Measurements from ENCODE around the gene HDC. TPM values are rescaled to one million over a fixed set of nuclear protein-coding genes. Genes with fewer than 3 reads are reported as not detected.

Gene HDC
- total RNA-seq, 1 donor, result not detected

- H3K79me2 ChIP-seq (ENCODE audit: insufficient read depth, low read length), result no peaks in the 10 kb centered on the region
- no peaks in the 10 kb centered on the region for H3K9me3 ChIP-seq (ENCODE audit: low read depth, low read length)
These were observed 22.0 kb upstream of the HDC start for GRCh38 chr15:50287324-50288116.

GRCh38 chr15:50281427-50281826, 15.9 kb upstream of the HDC start:
- Histone ChIP-seq H3K79me2 (ENCODE audit: insufficient read depth, low read length) (no peaks in the 10 kb centered on the region), H3K4me3 (ENCODE audit: insufficient read depth, low read length) (no peak overlapping the region), H3K36me3 (ENCODE audit: insufficient read depth, low read length) (peaks cover 4% of the 10 kb centered on the region), H4K20me1 (ENCODE audit: insufficient read depth, low read length) (no peaks in the 10 kb centered on the region), H3K9me3 (ENCODE audit: low read depth, low read length) (no peaks in the 10 kb centered on the region), H3K4me2 (ENCODE audit: insufficient read depth, low read length) (no peak overlapping the region), H2AFZ (ENCODE audit: low read length) (no peak overlapping the region), H3K27ac (ENCODE audit: low read depth, low read length) (no peak overlapping the region), H3K27me3 (ENCODE audit: insufficient read depth, low read length) (no peaks in the 10 kb centered on the region), H3K4me1 (ENCODE audit: insufficient read depth, low read length) (no peaks in the 10 kb centered on the region)
- DNase-seq (ENCODE audit: insufficient read length, low spot score, missing footprints), result no peak
- no peak for TF ChIP-seq CTCF (IDR thresholded peaks at IDR 0.05; ENCODE audit: extremely low read depth, low read depth, low read length)

More at GRCh38 chr15:50287324-50288116, 22.0 kb upstream of the HDC start:
- Histone ChIP-seq H3K36me3 (ENCODE audit: insufficient read depth, low read length) (peaks cover 15% of the 10 kb centered on the region), H3K27me3 (ENCODE audit: insufficient read depth, low read length) (no peaks in the 10 kb centered on the region), H4K20me1 (ENCODE audit: insufficient read depth, low read length) (no peaks in the 10 kb centered on the region), H2AFZ (ENCODE audit: low read length) (no peak overlapping the region), H3K4me1 (ENCODE audit: insufficient read depth, low read length) (no peaks in the 10 kb centered on the region), H3K4me2 (ENCODE audit: insufficient read depth, low read length) (no peak overlapping the region), H3K4me3 (ENCODE audit: insufficient read depth, low read length) (no peak overlapping the region), H3K27ac (ENCODE audit: low read depth, low read length) (no peak overlapping the region)
- DNase-seq (ENCODE audit: insufficient read length, low spot score, missing footprints), result no peak
- TF ChIP-seq CTCF (IDR thresholded peaks at IDR 0.05; ENCODE audit: extremely low read depth, low read depth, low read length), result no peak

- H3K4me2 ChIP-seq (ENCODE audit: insufficient read depth, low read length), result no peak overlapping the region
These were observed 14.7 kb upstream of the HDC start for GRCh38 chr15:50280271-50280670.

More at GRCh38 chr15:50280271-50280670, 14.7 kb upstream of the HDC start:
- DNase-seq (ENCODE audit: insufficient read length, low spot score, missing footprints), result no peak
- Histone ChIP-seq H2AFZ (ENCODE audit: low read length) (no peak overlapping the region), H3K9me3 (ENCODE audit: low read depth, low read length) (no peaks in the 10 kb centered on the region), H4K20me1 (ENCODE audit: insufficient read depth, low read length) (no peaks in the 10 kb centered on the region), H3K27ac (ENCODE audit: low read depth, low read length) (no peak overlapping the region), H3K27me3 (ENCODE audit: insufficient read depth, low read length) (no peaks in the 10 kb centered on the region), H3K36me3 (ENCODE audit: insufficient read depth, low read length) (no peaks in the 10 kb centered on the region), H3K4me1 (ENCODE audit: insufficient read depth, low read length) (no peaks in the 10 kb centered on the region), H3K79me2 (ENCODE audit: insufficient read depth, low read length) (no peaks in the 10 kb centered on the region), H3K4me3 (ENCODE audit: insufficient read depth, low read length) (no peak overlapping the region)
- no peak for TF ChIP-seq CTCF (IDR thresholded peaks at IDR 0.05; ENCODE audit: extremely low read depth, low read depth, low read length)
